HG03521 (cell line): ENCODE results near the gene RDH13.
"Not testable (repeated sequence)": the region's sequence is repeated elsewhere in the genome, so short reads cannot be mapped to it uniquely, and the experiment has no call there.

Source experiments
- ATAC-seq: cut with Tn5 transposase; IDR thresholded peaks from one replicate; pipeline ENCODE4 v1.9.1; 2021; ENCODE audit warnings: mild to moderate bottlenecking, moderate library complexity; ENCODE audit not compliant: unreplicated experiment

Gene RDH13

DNA sequence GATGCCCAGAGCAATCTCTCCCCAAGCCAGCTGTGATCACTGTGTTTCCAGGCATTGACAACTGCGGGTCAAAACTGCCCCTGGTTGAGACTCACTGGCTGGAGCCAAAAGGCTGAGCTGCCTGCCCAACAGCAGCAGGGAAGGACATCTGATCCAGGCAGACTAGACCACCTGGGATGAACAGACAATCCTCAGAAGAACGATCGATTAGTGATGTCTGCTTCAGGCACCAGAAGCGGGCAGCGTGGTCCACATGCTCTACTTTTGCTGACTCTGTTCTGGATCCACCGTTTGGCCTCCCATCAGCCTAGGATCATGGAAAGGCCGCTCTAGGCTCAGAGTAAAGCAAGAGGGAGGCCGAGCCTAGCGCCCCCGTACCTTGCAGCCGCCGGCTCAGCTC is 15.0 kb downstream of the RDH13 start:
- no peak for ATAC-seq

GRCh38 chr19:55046975-55047622 is 15.8 kb downstream of the RDH13 start:
- no peak for ATAC-seq

DNA sequence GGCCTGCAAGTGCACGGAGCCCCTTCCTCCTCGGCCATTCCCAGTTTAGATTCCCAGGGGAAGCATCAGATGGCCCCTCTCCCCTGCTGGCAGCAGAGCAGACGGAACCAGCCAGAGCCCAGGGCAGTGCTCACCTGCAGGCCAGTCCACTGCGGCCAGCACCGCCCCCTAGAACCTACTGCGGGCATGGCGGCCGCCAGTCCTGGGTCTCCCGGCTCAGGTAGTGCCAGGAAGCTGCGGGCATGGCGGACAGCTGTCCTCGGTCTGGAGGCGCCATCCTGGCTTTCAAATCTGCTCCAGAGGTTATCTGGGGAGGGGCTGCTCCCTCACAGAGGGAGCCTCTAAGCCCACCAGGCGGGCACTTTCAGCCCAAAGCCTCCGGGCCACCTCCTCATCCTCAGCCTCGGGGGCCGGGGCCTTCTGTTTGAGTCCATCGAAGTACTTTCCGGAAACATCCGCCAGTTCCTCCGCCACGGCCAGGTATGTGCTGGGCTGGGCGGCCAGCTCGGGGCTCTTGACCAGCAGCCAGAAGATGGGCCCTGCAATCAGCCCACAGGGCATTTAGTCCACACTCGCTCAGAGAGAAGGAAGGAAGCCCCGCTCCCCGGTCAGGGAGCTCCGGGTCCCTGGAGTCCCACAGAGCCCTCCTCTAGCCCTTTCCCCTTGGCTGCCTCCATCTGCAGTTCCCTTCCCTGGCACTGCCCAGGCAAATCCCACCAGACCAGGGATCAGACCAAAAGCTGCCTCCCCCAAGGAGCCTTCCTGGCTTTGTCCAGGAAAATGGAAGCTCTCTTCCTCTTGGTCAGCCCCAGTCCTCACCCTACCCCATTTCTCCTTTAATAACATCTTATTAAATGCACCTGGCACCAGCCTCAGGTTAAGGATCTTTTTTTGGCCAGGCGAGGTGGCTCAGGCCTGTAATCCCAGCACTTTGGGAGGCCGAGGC is 17.9 kb downstream of the RDH13 start:
- no peak for ATAC-seq

- no peak for ATAC-seq
Observed at GRCh38 chr19:55044286-55044685, 18.7 kb downstream of the RDH13 start.

GRCh38 chr19:55042688-55043087 is 20.3 kb downstream of the RDH13 start:
- no peak for ATAC-seq

DNA sequence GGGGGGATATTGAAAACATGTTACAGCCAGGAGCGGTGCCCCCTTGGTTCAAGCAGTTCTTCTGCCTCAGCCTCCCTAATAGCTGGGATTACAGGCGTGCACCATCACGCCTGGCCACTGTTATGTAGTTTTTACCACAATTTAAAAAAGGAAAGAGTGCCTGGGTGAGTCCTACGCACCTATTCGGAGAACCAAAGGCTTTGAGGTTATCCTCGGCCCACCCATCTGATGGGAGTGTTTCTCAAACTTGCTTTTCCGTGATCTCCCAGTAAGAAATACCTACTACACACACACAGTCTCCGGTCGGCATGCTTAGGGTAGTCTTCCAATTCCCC is 20.6 kb downstream of the RDH13 start:
- no peak for ATAC-seq

- no peak for ATAC-seq
Observed at GRCh38 chr19:55041627-55042343, 21.2 kb downstream of the RDH13 start.

DNA sequence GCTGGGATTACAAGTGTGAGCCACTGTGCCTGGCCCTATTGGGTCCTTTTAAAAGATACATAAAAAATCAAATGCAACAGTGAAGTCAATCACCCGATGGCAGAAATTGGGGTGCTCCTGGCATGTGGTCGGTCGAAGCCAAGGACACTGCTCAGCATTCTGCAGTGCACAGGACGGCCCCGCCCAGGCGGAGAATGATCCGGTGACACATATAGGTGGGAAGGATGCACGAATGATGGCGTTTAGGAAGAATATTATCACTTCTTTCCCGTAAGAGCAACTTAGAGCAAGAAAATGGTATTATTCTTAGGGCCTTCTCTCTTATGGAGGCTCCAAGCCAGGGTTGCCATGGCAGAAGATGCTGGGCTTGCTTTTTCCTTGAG is 21.7 kb downstream of the RDH13 start:
- no peak for ATAC-seq

- not testable (repeated sequence) for ATAC-seq
Observed at GRCh38 chr19:55040654-55041053, 22.3 kb downstream of the RDH13 start.

- not testable (repeated sequence) for ATAC-seq
Observed at GRCh38 chr19:55037603-55038002, 25.3 kb downstream of the RDH13 start.

- ATAC-seq: no peak
Observed at GRCh38 chr19:55036058-55036457, 26.9 kb downstream of the RDH13 start.

GRCh38 chr19:55034751-55035150 is 28.2 kb downstream of the RDH13 start:
- ATAC-seq: no peak

DNA sequence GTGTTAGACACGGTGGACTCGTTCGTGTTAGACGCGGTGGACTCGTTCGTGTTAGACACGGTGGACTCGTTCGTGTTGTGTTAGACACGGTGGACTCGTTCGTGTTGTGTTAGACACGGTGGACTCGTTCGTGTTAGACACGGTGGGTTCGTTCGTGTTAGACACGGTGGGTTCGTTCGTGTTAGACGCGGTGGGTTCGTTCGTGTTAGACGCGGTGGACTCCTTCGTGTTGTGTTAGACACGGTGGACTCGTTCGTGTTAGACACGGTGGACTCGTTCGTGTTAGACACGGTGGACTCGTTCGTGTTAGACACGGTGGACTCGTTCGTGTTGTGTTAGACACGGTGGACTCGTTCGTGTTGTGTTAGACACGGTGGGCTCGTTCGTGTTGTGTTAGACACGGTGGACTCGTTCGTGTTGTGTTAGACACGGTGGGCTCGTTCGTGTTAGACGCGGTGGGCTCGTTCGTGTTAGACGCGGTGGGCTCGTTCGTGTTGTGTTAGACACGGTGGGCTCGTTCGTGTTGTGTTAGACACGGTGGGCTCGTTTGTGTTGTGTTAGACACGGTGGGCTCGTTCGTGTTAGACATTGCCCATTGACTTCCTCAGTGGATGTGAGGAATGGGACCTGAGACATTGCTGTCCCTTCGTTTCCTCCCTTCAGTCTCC is 29.8 kb downstream of the RDH13 start:
- not testable (repeated sequence) for ATAC-seq

- no peak for ATAC-seq
Observed at GRCh38 chr19:55032170-55032800, 30.7 kb downstream of the RDH13 start.

DNA sequence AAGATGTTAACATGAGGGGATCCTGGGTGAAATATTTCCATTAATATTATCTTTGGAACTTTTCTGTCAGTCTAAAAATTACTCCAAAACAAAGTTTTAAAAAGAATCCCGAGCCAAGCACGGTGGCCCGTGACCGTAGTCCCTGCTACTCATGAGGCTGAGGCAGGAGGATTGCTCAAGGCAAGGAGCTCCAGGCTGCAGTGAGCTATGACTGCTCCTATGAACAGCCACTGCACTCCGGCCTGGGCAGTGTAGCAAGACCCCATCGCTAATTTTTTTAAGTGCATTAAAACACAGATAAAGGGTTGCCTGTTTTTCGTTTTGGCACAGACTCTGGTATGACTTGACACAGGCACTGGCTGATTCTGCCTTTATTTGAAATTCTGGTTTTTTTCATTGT is 31.8 kb downstream of the RDH13 start:
- no peak for ATAC-seq

GRCh38 chr19:55028757-55029156 is 34.2 kb downstream of the RDH13 start:
- no peak for ATAC-seq

DNA sequence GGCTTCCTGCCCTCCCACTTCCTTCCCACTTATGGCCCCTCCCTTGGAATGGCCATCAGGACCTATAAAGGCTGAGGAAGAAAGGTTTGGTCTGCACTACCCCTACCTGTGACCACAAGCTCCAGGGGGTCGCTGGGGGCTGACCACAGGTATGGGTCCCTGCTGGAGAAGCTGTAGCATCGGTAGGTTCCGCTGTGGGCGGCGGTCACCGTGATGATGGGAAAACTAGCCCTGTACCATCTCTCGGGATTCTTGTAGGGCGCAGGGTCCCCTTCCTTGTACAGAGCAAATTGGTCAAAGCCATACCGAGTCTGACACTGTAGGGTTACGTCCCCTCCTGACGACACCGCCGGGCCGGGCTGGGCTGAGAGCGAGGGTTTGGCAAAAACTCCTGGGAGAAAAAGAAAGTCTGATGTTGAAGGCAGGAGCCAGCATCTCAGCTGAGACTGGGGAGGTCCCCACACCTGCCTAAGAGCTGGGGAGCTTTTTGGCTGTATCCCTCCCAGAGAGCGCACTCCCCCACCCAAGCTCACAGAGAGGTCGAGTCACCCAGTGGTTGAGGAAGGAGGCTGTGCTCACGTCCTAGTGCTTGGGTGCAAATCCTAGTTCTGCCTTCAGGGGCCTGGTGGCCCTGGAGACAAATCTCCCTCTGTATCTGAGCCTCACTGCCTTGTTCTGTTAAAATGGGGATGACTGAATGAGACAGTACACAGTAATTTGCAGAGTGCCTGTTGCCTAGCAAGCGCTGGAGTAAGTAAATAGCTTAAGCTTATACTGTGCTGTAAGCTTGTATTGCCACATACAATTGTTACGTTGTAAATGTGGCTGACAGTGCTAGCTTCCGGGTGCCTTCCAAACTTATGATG is 35.2 kb downstream of the RDH13 start:
- no peak for ATAC-seq

GRCh38 chr19:55027140-55027471 is 35.8 kb downstream of the RDH13 start:
- not testable (repeated sequence) for ATAC-seq

DNA sequence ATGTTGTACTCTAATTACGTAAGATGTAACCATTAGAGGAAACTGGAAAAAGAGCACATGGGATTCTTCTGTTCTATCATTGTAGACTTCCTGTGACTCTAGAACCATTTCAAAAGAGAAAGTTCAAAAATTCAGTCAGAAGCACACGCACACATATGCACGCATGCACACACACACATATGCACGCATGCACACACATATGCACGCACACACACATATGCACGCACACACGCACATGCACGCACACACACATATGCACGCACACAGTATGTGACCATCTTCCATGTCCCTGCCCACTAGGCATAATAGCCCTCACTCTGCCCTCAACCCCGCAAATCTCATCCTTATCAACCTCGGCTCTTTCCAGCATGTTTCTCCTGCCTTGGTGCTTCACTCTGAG is 38.8 kb downstream of the RDH13 start:
- no peak for ATAC-seq

GRCh38 chr19:55020351-55020750 is 42.6 kb downstream of the RDH13 start:
- not testable (repeated sequence) for ATAC-seq
